Testis (tissue), 3 donors: ENCODE measurements around the gene SLIT3. TPM values are rescaled to one million over a fixed set of nuclear protein-coding genes. Genes with fewer than 3 reads are reported as not detected.

ENCODE experiments used
- DNase-seq: peaks from one replicate; pipeline ENCODE4 v3.0.0-alpha.2; 2019
- H3K27ac ChIP-seq, 2 donors: fragments of 200-600 bp; sonication (generic); one replicate each; pipeline ENCODE4 v1.5.1; 2019
- H3K27me3 ChIP-seq: fragments of 200-600 bp; sonication (generic); one replicate; pipeline ENCODE4 v1.5.1; 2019
- H3K36me3 ChIP-seq: fragments of 200-600 bp; sonication (generic); one replicate; pipeline ENCODE4 v1.5.1; 2017; ENCODE audit warnings: low read depth; ENCODE audit errors: missing control alignments
- H3K4me1 ChIP-seq: fragments of 200-600 bp; sonication (generic); one replicate; pipeline ENCODE4 v1.5.1; 2019
- H3K4me3 ChIP-seq, 2 donors: fragments of 200-600 bp; sonication (generic); one replicate each; pipeline ENCODE4 v1.5.1; 2017 to 2019
- H3K9me3 ChIP-seq: fragments of 200-600 bp; sonication (generic); one replicate; pipeline ENCODE4 v1.5.1; 2017
- POLR2A ChIP-seq: fragments of 450-650 bp; IDR thresholded peaks from one replicate; pipeline ENCODE4 v1.6.1; 2017; ENCODE audit warnings: antibody characterized with exemption, mild to moderate bottlenecking, moderate library complexity
- WGBS, 2 donors: methylation state at CpG; one replicate each; pipeline ENCODE4 v1.1.5; 2018; 5-methylcytosine and 5-hydroxymethylcytosine counted together
- intact Hi-C: fragments of 100-400 bp; cut with DNase I; formaldehyde crosslinking; loops from one replicate; pipeline ENCODE4 v1.15.1; 2023; ENCODE audit warnings: low total_unique reads
- polyA plus RNA-seq: library from polyadenylated mRNA; stranded (reverse); fragments of 350-450 nt; fragmentation: Illumina TruSeq; extraction: RNeasy Lipid Tissue Mini Kit (QIAGEN cat#74804); gene quantifications from one replicate; pipeline ENCODE4 v1.2.3, GENCODE V29; 2014; ENCODE audit warnings: low read depth, low replicate concordance; ENCODE audit not compliant: insufficient read depth
- total RNA-seq, 2 donors: library from RNA; depleted of rRNA; stranded (reverse); fragments of >200 nt; gene quantifications; one replicate each; pipeline ENCODE4 v1.2.3, GENCODE V29; 2016
- TF ChIP-seq, protein P1 (sequence below), 3 experiments: fragments of 450-650 bp in 2 of 3; fragments of 200-600 bp in 1 of 3; sonication (generic) in 1 of 3; IDR thresholded peaks; one replicate each; pipeline ENCODE4 v1.5.1; 2016 to 2019; ENCODE audit warnings: antibody characterized with exemption in 3 of 3, mild to moderate bottlenecking in 2 of 3, moderate library complexity in 1 of 3

Gene SLIT3
- total and polyA plus RNA-seq, 3 donors from 2014 or later = 4.8 to 23.2 (median 7.8) TPM

DNA sequence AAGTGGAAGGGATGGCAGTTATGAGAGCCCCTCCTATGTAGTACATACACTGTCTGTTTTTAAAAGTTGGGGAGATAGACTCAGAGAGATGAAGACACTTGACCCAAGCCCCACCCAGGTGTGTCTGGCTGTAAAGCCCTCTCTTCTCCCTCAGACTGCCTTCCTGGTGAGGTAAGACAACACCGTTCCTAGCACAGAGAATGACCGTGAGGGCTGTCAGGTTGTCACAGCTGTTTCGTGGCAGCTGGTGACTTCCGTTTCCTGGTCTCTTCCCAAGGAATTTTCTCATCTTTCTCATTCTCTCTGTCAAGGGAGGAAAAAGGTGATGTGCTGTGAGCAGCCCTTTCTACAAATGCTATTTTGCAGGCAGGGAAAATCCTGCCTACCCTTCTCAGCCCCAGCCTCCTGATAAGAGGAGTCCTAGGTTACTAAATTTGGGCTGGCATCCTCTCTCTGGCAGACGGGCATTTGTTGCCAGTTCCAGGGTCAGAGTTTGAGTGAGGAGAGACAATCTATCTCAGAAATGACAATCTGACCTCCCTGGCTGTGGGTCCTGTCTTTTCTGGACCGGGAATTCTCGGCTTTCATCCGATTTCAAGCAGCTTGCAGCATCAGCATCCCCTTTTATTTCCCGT is 458.3 kb downstream of the SLIT3 start:
- Histone ChIP-seq H3K36me3 (no peaks in the 10 kb centered on the region), H3K27ac (no peak overlapping the region), H3K4me1 (no peaks in the 10 kb centered on the region), H3K27me3 (no peaks in the 10 kb centered on the region), H3K4me3 (no peak overlapping the region), H3K9me3 (no peaks in the 10 kb centered on the region)
- TF ChIP-seq POLR2A = no peak
- TF ChIP-seq, protein P1, sequence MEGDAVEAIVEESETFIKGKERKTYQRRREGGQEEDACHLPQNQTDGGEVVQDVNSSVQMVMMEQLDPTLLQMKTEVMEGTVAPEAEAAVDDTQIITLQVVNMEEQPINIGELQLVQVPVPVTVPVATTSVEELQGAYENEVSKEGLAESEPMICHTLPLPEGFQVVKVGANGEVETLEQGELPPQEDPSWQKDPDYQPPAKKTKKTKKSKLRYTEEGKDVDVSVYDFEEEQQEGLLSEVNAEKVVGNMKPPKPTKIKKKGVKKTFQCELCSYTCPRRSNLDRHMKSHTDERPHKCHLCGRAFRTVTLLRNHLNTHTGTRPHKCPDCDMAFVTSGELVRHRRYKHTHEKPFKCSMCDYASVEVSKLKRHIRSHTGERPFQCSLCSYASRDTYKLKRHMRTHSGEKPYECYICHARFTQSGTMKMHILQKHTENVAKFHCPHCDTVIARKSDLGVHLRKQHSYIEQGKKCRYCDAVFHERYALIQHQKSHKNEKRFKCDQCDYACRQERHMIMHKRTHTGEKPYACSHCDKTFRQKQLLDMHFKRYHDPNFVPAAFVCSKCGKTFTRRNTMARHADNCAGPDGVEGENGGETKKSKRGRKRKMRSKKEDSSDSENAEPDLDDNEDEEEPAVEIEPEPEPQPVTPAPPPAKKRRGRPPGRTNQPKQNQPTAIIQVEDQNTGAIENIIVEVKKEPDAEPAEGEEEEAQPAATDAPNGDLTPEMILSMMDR (IDR thresholded peaks at IDR 0.05) = no peak
- no peak for DNase-seq
- 72 to 80% methylated on average over 9 of the region's 9 CpGs for WGBS, 2 donors
- intact Hi-C loops = no loop called here

DNA sequence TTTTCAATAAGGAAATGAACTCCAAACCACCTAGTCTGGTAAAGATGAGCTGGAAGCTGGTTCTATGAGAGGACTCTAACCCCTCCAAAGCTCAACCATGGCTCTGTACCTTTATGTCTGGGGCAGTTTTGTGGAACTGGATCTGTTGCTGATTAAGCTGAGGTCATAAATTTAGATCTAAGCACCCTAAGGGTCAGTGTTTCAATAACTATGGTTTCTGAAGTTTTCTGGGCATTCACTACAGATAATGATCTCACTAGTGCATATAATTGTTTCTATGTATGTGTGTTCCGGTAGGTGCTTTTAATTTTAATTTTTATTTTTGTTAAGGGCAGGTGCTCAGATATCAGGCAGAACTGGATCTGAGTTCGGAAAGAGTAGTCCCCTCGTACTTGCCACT is 463.1 kb downstream of the SLIT3 start:
- no peaks in the 10 kb centered on the region for H3K36me3 ChIP-seq
- no peaks in the 10 kb centered on the region for H3K4me1 ChIP-seq
- no peak for DNase-seq
- no peaks in the 10 kb centered on the region for H3K9me3 ChIP-seq
- H3K27me3 ChIP-seq = no peaks in the 10 kb centered on the region
- WGBS, 2 donors = 89 to 98% methylated on average over 3 of the region's 3 CpGs
- TF ChIP-seq, protein P1 (IDR thresholded peaks at IDR 0.05) = no peak
- TF ChIP-seq POLR2A = no peak
- H3K4me3 ChIP-seq = no peak overlapping the region
- intact Hi-C loops = no loop called here
- H3K27ac ChIP-seq = no peak overlapping the region

DNA sequence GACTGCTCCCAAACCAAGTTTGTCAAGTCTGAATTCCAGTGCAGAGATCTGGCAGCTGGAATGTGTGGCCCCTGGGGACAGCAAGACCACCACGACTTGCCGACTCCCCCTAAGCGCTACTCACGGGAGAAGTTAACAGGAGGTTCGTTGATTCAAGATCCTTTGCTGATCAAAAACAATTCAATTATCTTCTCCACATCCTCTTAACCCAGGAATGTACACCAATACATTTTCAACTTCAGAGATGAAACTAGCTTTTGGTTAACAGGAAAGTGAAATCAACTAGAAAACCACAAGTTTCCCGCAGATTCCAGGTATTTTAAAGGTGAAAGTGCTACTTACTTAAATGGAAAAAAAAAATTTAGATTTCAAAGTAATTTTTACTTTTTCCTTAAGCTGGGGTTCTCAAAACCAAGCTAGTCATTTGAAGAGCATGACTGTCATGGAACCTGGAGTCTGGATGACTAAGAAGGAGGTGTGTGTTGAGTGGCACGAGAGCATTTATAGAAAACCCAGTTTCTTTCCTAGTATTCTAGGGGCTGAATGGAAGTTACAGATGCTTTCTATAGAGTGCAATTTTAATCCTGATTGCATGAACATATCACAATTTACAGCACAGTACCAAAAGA is 464.2 kb downstream of the SLIT3 start:
- Histone ChIP-seq H3K9me3 (no peaks in the 10 kb centered on the region), H3K4me1 (no peaks in the 10 kb centered on the region), H3K36me3 (no peaks in the 10 kb centered on the region), H3K27ac (no peak overlapping the region), H3K27me3 (no peaks in the 10 kb centered on the region), H3K4me3 (no peak overlapping the region)
- DNase-seq = no peak
- WGBS, 2 donors = 73 to 80% methylated on average over 7 of the region's 7 CpGs
- intact Hi-C loops = no loop called here
- TF ChIP-seq, protein P1 (IDR thresholded peaks at IDR 0.05) = no peak
- TF ChIP-seq POLR2A = no peak

DNA sequence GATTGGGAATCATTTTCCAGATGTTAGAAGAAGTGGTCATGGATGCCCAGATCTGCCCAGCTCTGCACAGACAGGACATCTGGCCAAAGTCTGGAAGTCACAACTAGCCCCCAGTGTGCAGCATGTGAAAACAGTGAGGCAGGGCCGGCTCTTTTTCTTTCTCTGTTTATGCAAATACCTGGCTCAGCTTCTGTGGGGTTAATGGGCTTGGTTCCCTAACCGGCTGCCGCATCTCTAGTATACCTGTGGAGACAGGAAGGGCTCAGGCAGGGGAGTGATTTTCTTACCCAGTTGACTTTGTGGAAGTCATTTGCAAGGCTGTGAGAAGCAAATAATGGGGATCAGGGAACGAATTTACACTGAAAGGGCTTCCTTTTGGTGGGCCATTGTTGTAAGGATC is 467.0 kb downstream of the SLIT3 start:
- TF ChIP-seq POLR2A = no peak
- TF ChIP-seq, protein P1 (IDR thresholded peaks at IDR 0.05) = no peak
- WGBS, 2 donors = 77 to 91% methylated on average over 4 of the region's 4 CpGs
- Histone ChIP-seq H3K36me3 (no peaks in the 10 kb centered on the region), H3K4me3 (no peak overlapping the region), H3K4me1 (peaks cover 2% of the 10 kb centered on the region), H3K9me3 (no peaks in the 10 kb centered on the region), H3K27me3 (no peaks in the 10 kb centered on the region), H3K27ac (no peak overlapping the region)
- intact Hi-C loops = no loop called here
- DNase-seq = no peak

DNA sequence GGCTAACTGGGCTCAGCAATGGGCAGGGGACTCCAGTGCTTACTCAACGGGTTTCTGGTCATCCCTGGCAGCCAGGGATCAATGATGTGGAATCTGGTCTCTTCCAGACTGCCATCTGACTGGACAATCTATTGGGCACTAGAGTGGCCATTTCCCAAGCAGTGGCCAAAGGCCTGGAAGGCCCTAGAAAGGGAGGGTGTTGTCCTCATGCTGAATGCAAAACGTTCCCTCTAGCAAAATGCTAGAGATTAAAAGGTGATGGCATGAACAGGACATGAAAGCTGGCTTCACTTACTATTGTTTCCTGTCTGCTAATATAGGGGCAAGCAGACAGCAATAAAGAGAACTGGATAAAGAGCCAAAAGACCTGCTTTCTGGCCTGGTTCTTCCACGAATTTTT is 467.6 kb downstream of the SLIT3 start:
- DNase-seq = no peak
- no peak overlapping the region for H3K27ac ChIP-seq
- H3K36me3 ChIP-seq = no peaks in the 10 kb centered on the region
- H3K27me3 ChIP-seq = no peaks in the 10 kb centered on the region
- no peak for TF ChIP-seq POLR2A
- TF ChIP-seq, protein P1 (IDR thresholded peaks at IDR 0.05) = no peak
- intact Hi-C loops = no loop called here
- 51 to 60% methylated on average over 3 of the region's 3 CpGs for WGBS, 2 donors
- H3K9me3 ChIP-seq = no peaks in the 10 kb centered on the region
- peaks cover 2% of the 10 kb centered on the region for H3K4me1 ChIP-seq
- H3K4me3 ChIP-seq = no peak overlapping the region
